WERI-Rb-1 (cell line): ENCODE data around the gene HTT.

ENCODE experiments used
- DNase-seq: peaks from one replicate; pipeline ENCODE4 v3.0.0-alpha.2; 2020
- H3K27ac ChIP-seq: fragments of 250-450 bp; sonication (Bioruptor Pico); 2 replicates; pipeline ENCODE4 v1.5.1; 2020; ENCODE audit warnings: mild to moderate bottlenecking, moderate library complexity
- H3K27me3 ChIP-seq: fragments of 250-450 bp; sonication (Bioruptor Pico); 2 replicates; pipeline ENCODE4 v1.5.1; 2021; ENCODE audit warnings: mild to moderate bottlenecking, low read depth, moderate library complexity; ENCODE audit not compliant: insufficient read depth, severe bottlenecking
- H3K36me3 ChIP-seq: fragments of 250-450 bp; sonication (Bioruptor Pico); 2 replicates; pipeline ENCODE4 v1.5.1; 2020; ENCODE audit warnings: mild to moderate bottlenecking, moderate library complexity
- H3K4me3 ChIP-seq: 2 replicates; pipeline ENCODE4 v1.5.1; 2011; ENCODE audit warnings: low read depth, mild to moderate bottlenecking, control low read depth, low read length
- H3K9me3 ChIP-seq: fragments of 250-450 bp; sonication (Bioruptor Pico); 2 replicates; pipeline ENCODE4 v1.5.1; 2021; ENCODE audit warnings: mild to moderate bottlenecking, moderate library complexity; ENCODE audit not compliant: severe bottlenecking
- CTCF ChIP-seq: IDR thresholded peaks from 2 replicates; pipeline ENCODE4 v1.5.1; 2011; ENCODE audit warnings: low read depth, mild to moderate bottlenecking, control low read depth, inconsistent platforms, low read length

The HTT gene

DNA sequence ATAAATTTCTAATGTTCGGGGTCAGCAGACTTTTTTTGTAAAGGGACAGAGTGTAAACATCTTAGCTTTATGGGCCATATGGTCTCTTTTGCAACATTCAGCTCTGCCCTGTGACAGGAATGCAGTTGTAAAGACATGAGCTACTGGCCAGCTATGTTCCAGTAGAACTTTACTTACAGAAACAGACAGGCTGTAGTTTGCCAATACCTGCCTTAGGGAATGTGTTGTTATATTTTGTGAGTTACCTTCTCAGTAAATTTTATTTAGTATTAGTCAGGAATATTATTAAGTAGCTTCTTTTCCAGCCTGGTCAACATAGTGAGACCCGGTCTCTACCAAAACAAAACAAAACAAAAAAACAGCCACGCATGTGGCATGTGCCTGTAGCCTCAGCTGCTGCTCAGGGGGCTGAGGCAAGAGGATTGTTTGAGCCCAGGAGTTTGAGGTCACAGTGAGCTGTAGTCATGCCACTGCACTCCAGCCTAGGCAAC lies 48.7 kb downstream of the HTT start:
- TF ChIP-seq CTCF = no peak
- DNase-seq = no peak
- Histone ChIP-seq H3K27me3 (no peaks in the 10 kb centered on the region), H3K27ac (no peak overlapping the region), H3K9me3 (no peaks in the 10 kb centered on the region), H3K4me3 (no peak overlapping the region), H3K36me3 (peaks cover 70% of the 10 kb centered on the region)

GRCh38 chr4:3124070-3124767 lies 49.7 kb downstream of the HTT start:
- no peak overlapping the region for H3K4me3 ChIP-seq
- no peak overlapping the region for H3K27ac ChIP-seq
- H3K27me3 ChIP-seq = no peaks in the 10 kb centered on the region
- TF ChIP-seq CTCF = no peak
- peaks cover 68% of the 10 kb centered on the region for H3K36me3 ChIP-seq
- no peaks in the 10 kb centered on the region for H3K9me3 ChIP-seq
- no peak for DNase-seq

GRCh38 chr4:3127112-3127511 lies 52.6 kb downstream of the HTT start:
- DNase-seq = no peak
- Histone ChIP-seq H3K27ac (no peak overlapping the region), H3K36me3 (peaks cover 65% of the 10 kb centered on the region), H3K27me3 (no peaks in the 10 kb centered on the region), H3K9me3 (no peaks in the 10 kb centered on the region), H3K4me3 (no peak overlapping the region)
- TF ChIP-seq CTCF = no peak

- Histone ChIP-seq H3K27me3 (no peaks in the 10 kb centered on the region), H3K36me3 (peaks cover 67% of the 10 kb centered on the region), H3K27ac (no peak overlapping the region), H3K9me3 (no peaks in the 10 kb centered on the region), H3K4me3 (no peak overlapping the region)
- peak; percentile 61 for DNase-seq
- TF ChIP-seq CTCF = no peak
Observed at GRCh38 chr4:3128058-3128457, 53.6 kb downstream of the HTT start.

- H3K27ac ChIP-seq = no peak overlapping the region
- DNase-seq = no peak
- H3K36me3 ChIP-seq = peaks cover 73% of the 10 kb centered on the region
- H3K4me3 ChIP-seq = no peak overlapping the region
- no peaks in the 10 kb centered on the region for H3K27me3 ChIP-seq
- no peak for TF ChIP-seq CTCF
- no peaks in the 10 kb centered on the region for H3K9me3 ChIP-seq
Observed at GRCh38 chr4:3128976-3129375, 54.5 kb downstream of the HTT start.

DNA sequence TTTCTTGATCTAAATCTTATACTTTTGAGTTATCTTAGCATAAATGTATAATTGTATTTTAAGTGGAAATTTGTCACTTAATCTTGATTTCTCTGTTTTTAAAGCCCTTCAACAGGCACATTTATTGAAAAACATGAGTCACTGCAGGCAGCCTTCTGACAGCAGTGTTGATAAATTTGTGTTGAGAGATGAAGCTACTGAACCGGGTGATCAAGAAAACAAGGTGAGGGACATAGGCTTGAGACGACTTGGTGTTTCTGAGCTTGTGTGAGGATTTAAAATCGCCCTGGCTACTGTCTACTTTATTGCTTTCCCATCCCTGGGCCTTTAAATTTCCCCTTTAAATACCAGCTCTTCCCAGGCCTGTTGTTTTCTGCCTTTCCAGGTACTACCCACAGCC lies 55.7 kb downstream of the HTT start:
- no peaks in the 10 kb centered on the region for H3K27me3 ChIP-seq
- no peak overlapping the region for H3K4me3 ChIP-seq
- H3K9me3 ChIP-seq = no peaks in the 10 kb centered on the region
- no peak overlapping the region for H3K27ac ChIP-seq
- peaks cover 82% of the 10 kb centered on the region for H3K36me3 ChIP-seq
- TF ChIP-seq CTCF = no peak
- DNase-seq = no peak
